ENCODE results near the gene NCK2. TPM values are rescaled to one million over a fixed set of nuclear protein-coding genes. Genes with fewer than 3 reads are reported as not detected.

NCK2 gene
- total RNA-seq, 4 donors from 2014 or later, result 59.8 to 130 (median 96.2) TPM

- intact Hi-C loops (cut with DNase I), result no loop called here
- H3K36me3 ChIP-seq, result no peaks in the 10 kb centered on the region
- no peak for TF ChIP-seq POLR2AphosphoS5 (IDR thresholded peaks at IDR 0.05)
- no peak for TF ChIP-seq CTCF (IDR thresholded peaks at IDR 0.05)
- no peak for TF ChIP-seq POLR2A (IDR thresholded peaks at IDR 0.05; ENCODE audit: low read depth)
- TF ChIP-seq EP300 (IDR thresholded peaks at IDR 0.05), result no peak
- H3K27me3 ChIP-seq, result no peaks in the 10 kb centered on the region
- WGBS, result 87% methylated on average over 5 of the region's 5 CpGs
- no peak for DNase-seq (ENCODE audit: extremely low spot score)
- H3K27ac ChIP-seq (replicated peaks in 1 of 4), result no peak overlapping the region
- H3K4me1 ChIP-seq, result peaks cover 0 to 16% (median 2%) of the 10 kb centered on the region in 4 donors
- no peak overlapping the region for H3K4me3 ChIP-seq
- peaks cover 0 to 5% (median 0%) of the 10 kb centered on the region in 4 donors for H3K9me3 ChIP-seq
These were observed 10.8 kb upstream of the NCK2 start for GRCh38 chr2:105733875-105734274.

- WGBS, result 82% methylated on average over 4 of the region's 4 CpGs
- Histone ChIP-seq H3K36me3 (no peaks in the 10 kb centered on the region), H3K27me3 (no peaks in the 10 kb centered on the region), H3K27ac (replicated peaks in 1 of 4) (no peak overlapping the region), H3K9me3 (peaks cover 0 to 4% (median 0%) of the 10 kb centered on the region in 4 donors), H3K4me1 (peaks cover 0 to 16% (median 2%) of the 10 kb centered on the region in 4 donors), H3K4me3 (no peak overlapping the region)
- no peak for DNase-seq (ENCODE audit: extremely low spot score)
- TF ChIP-seq POLR2A (IDR thresholded peaks at IDR 0.05; ENCODE audit: low read depth) (no peak), POLR2AphosphoS5 (IDR thresholded peaks at IDR 0.05) (no peak), EP300 (IDR thresholded peaks at IDR 0.05) (no peak), CTCF (IDR thresholded peaks at IDR 0.05) (no peak)
- intact Hi-C loops (cut with DNase I), result no loop called here
These were observed 9.8 kb upstream of the NCK2 start for GRCh38 chr2:105734762-105735538.

- no peaks in the 10 kb centered on the region for H3K36me3 ChIP-seq
- intact Hi-C loops (cut with DNase I), result no loop called here
- H3K4me1 ChIP-seq, result peaks cover 0 to 16% (median 2%) of the 10 kb centered on the region in 4 donors
- no peaks in the 10 kb centered on the region for H3K9me3 ChIP-seq
- WGBS, result 90% methylated on average over 6 of the region's 6 CpGs
- TF ChIP-seq EP300 (IDR thresholded peaks at IDR 0.05) (no peak), POLR2A (IDR thresholded peaks at IDR 0.05; ENCODE audit: low read depth) (no peak), CTCF (IDR thresholded peaks at IDR 0.05) (no peak), POLR2AphosphoS5 (IDR thresholded peaks at IDR 0.05) (no peak)
- no peak overlapping the region for H3K27ac ChIP-seq (replicated peaks in 1 of 4)
- no peaks in the 10 kb centered on the region for H3K27me3 ChIP-seq
- H3K4me3 ChIP-seq, result no peak overlapping the region
- no peak for DNase-seq (ENCODE audit: extremely low spot score)
These were observed 8.6 kb upstream of the NCK2 start for GRCh38 chr2:105736145-105736544.

GRCh38 chr2:105737980-105738657 lies 6.6 kb upstream of the NCK2 start:
- no peak overlapping the region for H3K4me3 ChIP-seq
- no peaks in the 10 kb centered on the region for H3K27me3 ChIP-seq
- peaks cover 0 to 4% (median 2%) of the 10 kb centered on the region in 4 donors for H3K4me1 ChIP-seq
- no peaks in the 10 kb centered on the region for H3K36me3 ChIP-seq
- H3K27ac ChIP-seq (replicated peaks in 1 of 4), result no peak overlapping the region
- intact Hi-C loops (cut with DNase I), result no loop called here
- WGBS, result 91% methylated on average over 6 of the region's 6 CpGs
- DNase-seq (ENCODE audit: extremely low spot score), result no peak
- TF ChIP-seq EP300 (IDR thresholded peaks at IDR 0.05) (no peak), POLR2AphosphoS5 (IDR thresholded peaks at IDR 0.05) (no peak), POLR2A (IDR thresholded peaks at IDR 0.05; ENCODE audit: low read depth) (no peak), CTCF (IDR thresholded peaks at IDR 0.05) (no peak)
- no peaks in the 10 kb centered on the region for H3K9me3 ChIP-seq
